ENCODE data around the gene CAB39. TPM values are rescaled to one million over a fixed set of nuclear protein-coding genes. Genes with fewer than 3 reads are reported as not detected.

Gene CAB39
- polyA plus RNA-seq, 3 donors from 2014 or later: 39.2 to 57.9 (median 39.3) TPM

DNA sequence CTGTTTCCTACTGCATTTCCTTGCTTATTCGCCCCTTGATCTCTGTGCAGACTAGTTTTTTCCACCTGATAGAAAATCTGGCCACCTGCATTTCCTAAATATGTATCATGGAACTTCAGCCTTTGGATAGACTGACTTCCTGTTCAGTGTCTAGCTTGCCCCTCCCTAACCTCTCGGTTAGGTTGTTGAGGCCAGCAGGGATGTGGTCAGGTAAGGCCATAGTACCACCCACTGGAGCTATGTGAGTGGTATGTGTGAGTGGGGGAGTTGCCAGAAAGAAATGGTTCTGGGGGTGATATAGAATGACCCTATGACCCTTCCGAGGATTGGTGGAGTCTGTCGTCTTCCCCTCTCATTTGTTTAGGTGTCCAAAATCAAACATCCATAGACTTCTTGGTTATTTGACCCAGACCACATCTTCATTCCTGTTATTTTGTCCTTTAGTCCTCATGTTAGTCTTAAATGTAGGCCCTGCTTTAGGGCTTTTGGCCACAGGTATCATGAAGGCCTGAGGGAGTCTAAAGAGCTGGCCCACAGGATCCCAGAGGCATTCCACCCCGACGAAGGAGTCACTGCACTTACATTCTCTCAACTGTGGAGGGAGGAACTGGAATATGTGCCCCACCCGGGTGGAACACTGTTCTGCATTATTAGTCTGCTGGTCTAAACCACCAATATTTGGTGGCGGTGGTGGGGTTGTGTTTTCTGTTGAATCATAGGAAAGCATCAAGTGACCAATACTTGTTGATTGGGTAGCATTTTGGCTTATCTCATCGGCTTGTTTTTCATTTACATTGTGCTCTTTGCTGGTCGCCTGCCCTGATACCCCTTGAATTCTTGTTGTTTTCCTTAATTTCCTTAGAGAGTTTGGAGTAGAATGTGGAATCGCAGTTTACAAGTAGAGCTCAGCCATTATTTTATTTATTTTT, 21.9 kb downstream of the CAB39 start:
- DNase-seq: no peak
- Mint-ChIP-seq H3K27ac (peak overlapping the region; percentile 6 to 59 (median 40)), H3K9me3 (no peaks in the 10 kb centered on the region), H3K36me3 (no peaks in the 10 kb centered on the region), H3K4me3 (peak overlapping the region in 3 of 5 donors; percentile 25 to 31 (median 29)), H3K4me1 (peaks cover 78 to 94% of the 10 kb centered on the region in 2 donors), H3K27me3 (ENCODE audit: low read depth in 3 of 3) (no peaks in the 10 kb centered on the region)

DNA sequence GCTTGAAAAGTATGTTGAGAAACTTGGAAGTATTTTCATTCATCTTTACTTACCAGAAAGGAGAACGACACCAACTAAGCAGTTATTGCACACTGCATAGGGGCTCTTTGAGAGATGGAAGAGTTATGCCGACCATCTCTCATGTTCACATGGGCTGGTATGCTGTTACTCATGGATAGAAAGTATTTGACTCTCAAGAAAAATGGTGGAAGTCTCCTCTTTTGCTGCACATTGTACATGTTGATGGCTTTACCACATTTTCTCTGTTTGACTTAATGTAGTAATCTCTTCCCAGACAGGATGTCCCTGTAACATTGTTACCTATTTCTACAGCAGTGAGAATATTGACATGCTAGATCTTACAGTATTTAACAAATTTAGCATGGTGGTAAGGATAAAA, 23.2 kb downstream of the CAB39 start:
- H3K27ac Mint-ChIP-seq: peak overlapping the region in 4 of 6 donors; percentile 10 to 73 (median 64)
- peaks cover 81 to 97% of the 10 kb centered on the region in 2 donors for H3K4me1 Mint-ChIP-seq
- no peaks in the 10 kb centered on the region for H3K27me3 Mint-ChIP-seq (ENCODE audit: low read depth in 3 of 3)
- peak overlapping the region in 1 of 5 donors; percentile 44 for H3K4me3 Mint-ChIP-seq
- H3K9me3 Mint-ChIP-seq: no peaks in the 10 kb centered on the region
- no peak for DNase-seq
- peaks cover 0 to 4% (median 4%) of the 10 kb centered on the region in 3 donors for H3K36me3 Mint-ChIP-seq

DNA sequence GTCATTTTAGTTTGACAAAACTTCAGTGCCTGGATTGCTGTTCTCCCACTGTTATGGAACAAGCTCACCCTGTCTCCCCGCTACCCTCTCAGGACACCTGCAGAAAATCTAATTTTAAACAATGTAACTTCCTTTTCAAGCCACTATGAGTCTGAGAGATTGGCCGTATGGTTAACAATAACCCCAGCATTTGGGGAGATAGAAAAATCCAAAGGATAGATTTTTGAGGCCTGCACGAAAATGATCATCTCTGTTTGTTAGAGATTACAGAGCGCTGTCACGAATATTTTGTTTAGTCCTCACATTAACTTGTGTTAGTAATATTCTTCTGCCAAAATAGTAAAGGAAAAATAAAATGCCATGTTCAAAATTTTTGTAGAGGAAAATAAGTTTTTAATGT, 24.7 kb downstream of the CAB39 start:
- Mint-ChIP-seq H3K27ac (peak overlapping the region; percentile 14 to 68 (median 48)), H3K4me1 (peaks cover 69 to 89% of the 10 kb centered on the region in 2 donors), H3K4me3 (no peak overlapping the region), H3K36me3 (peaks cover 0 to 4% (median 4%) of the 10 kb centered on the region in 3 donors), H3K9me3 (no peaks in the 10 kb centered on the region), H3K27me3 (ENCODE audit: low read depth in 3 of 3) (no peaks in the 10 kb centered on the region)
- no peak for DNase-seq

DNA sequence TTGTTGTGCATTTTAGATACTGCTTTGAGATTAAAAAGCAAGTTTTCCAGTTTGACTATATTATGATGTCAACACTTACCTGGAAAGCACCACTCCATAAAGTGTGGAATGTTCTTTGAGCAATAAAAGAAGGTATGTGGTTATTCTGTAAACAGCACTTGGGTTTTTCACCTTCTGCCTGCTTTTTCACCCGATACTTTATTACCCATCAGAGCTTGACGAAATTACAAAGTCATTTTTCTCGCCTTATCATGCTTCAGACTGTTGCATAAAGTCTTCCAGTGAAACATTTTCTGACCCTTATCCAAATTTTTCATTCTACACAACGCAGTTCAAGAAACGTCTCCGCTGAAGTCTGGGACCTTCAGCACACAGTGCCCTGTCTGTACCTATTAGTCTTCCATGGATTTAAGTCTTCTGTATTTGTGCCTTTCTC, 25.2 kb downstream of the CAB39 start:
- Mint-ChIP-seq H3K27ac (peak overlapping the region; percentile 42 to 83 (median 69)), H3K4me1 (peaks cover 69 to 89% of the 10 kb centered on the region in 2 donors), H3K27me3 (ENCODE audit: low read depth in 3 of 3) (no peaks in the 10 kb centered on the region), H3K36me3 (peaks cover 0 to 4% (median 4%) of the 10 kb centered on the region in 3 donors), H3K4me3 (peak overlapping the region; percentile 40 to 63 (median 59)), H3K9me3 (no peaks in the 10 kb centered on the region)
- no peak for DNase-seq

DNA sequence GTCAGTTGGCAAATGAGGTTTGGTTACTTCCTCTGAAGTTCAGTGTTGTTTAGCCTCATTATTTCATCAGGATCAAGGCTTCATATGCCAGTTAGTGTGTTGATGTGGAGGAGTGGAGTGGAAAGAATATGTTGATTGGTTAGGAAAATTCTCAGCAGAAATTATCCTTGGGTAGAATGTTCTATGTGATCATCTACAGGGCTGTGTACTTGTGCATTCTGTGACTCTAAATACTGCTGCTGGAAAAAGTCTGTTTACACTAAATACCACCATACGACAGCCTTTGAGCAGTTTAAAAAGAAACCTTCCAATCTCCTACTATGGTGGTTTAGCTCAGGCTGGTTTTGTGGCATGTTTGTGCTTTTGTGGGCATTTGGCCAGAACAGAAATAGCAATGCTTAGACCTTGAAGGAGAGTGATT, 25.8 kb downstream of the CAB39 start:
- H3K27ac Mint-ChIP-seq: peak overlapping the region; percentile 42 to 83 (median 69)
- no peaks in the 10 kb centered on the region for H3K9me3 Mint-ChIP-seq
- no peaks in the 10 kb centered on the region for H3K27me3 Mint-ChIP-seq (ENCODE audit: low read depth in 3 of 3)
- H3K4me1 Mint-ChIP-seq: peaks cover 68 to 89% of the 10 kb centered on the region in 2 donors
- no peak for DNase-seq
- peaks cover 0 to 4% (median 4%) of the 10 kb centered on the region in 3 donors for H3K36me3 Mint-ChIP-seq
- H3K4me3 Mint-ChIP-seq: peak overlapping the region; percentile 40 to 63 (median 59)

DNA sequence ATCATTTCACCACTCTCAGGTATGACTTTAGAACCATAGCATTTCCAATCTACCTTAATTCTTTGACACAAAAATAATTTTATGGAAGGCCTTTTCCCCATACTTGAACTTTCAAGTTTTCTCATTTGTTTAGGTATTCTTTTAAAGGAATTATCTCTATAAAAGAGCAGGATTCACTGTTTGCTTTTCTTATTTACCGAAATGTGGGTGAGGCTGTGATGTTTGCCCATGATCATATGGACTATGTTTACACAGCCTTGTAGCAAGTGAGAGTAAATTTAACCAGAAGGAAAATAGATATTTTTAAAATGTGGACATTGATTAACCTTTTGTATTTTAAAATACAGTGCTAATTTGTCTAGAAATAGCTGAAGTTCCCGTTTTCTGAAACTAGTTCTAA, 26.3 kb downstream of the CAB39 start:
- peak overlapping the region in 3 of 5 donors; percentile 59 to 63 (median 61) for H3K4me3 Mint-ChIP-seq
- no peaks in the 10 kb centered on the region for H3K9me3 Mint-ChIP-seq
- H3K27me3 Mint-ChIP-seq (ENCODE audit: low read depth in 3 of 3): no peaks in the 10 kb centered on the region
- H3K27ac Mint-ChIP-seq: peak overlapping the region in 5 of 6 donors; percentile 21 to 75 (median 56)
- peaks cover 64 to 88% of the 10 kb centered on the region in 2 donors for H3K4me1 Mint-ChIP-seq
- no peak for DNase-seq
- H3K36me3 Mint-ChIP-seq: peaks cover 0 to 4% (median 4%) of the 10 kb centered on the region in 3 donors

DNA sequence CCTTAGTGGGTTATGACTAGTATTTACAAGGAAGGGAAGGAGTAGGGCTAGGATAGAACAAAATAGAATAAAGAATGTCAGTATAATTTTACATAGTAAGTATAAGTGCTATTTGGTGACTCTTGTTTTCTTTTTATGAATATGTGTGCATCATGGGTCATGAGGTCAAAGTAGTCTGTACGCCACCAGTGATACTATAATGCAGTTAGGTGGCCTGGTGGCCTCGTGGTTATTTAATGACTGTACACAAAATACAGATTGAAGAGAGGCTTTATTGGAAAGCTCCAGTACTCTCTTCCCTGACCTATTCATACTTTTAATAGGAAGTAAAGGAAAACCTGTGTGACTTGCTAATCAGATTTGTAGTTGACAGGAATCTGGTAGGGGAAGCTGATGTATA, 27.3 kb downstream of the CAB39 start:
- DNase-seq: no peak
- peak overlapping the region in 1 of 6 donors; percentile 1 for H3K27ac Mint-ChIP-seq

DNA sequence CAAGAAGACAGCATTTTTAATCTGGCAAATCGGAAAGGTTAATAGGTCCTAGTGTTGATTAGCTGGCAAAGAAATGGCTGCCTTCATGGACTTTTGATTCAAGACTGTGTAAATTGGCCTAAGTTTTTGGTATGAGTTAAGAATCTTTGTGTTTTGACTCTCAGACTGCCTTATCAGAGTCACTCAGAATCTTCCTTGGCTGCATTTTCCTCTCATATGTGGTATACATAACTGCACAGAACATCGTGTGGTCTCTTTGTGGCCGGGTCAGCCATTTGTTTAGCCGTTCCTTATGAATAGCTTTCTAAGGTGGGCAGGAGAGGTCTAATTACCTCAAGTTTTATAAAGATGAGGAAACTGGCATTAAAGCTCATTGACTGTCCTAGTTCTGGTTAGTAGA, 30.1 kb downstream of the CAB39 start:
- H3K27ac Mint-ChIP-seq: peak overlapping the region in 3 of 6 donors; percentile 12 to 31 (median 21)

More for the DNA sequence above, 27.3 kb downstream of the CAB39 start:
- H3K9me3 Mint-ChIP-seq: no peaks in the 10 kb centered on the region
- peaks cover 61 to 85% of the 10 kb centered on the region in 2 donors for H3K4me1 Mint-ChIP-seq
- no peak overlapping the region for H3K4me3 Mint-ChIP-seq
- H3K27me3 Mint-ChIP-seq (ENCODE audit: low read depth in 3 of 3): no peaks in the 10 kb centered on the region
- peaks cover 0 to 4% (median 4%) of the 10 kb centered on the region in 3 donors for H3K36me3 Mint-ChIP-seq

DNA sequence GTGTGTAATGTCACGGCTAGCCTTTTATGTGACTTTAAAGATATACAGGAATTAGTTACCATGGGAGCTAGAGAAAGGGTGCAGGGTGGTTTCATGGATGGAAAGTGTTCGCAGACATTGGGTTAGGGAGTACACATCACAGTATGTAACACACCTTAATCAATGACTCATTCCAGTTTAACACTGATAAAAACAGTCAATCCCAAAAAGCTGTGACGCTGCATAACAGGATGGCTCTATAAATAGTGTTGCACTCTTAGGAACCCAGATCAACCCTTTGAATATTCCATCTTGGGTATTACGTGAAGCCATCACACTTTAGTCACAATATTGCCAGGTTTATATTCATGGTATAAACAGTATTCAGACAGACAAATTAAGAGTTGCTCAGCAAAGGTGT, 33.6 kb downstream of the CAB39 start:
- Mint-ChIP-seq H3K27ac (peak overlapping the region in 1 of 6 donors; percentile 29), H3K4me1 (peaks cover 39 to 72% of the 10 kb centered on the region in 2 donors), H3K4me3 (no peak overlapping the region), H3K36me3 (peaks cover 0 to 6% (median 0%) of the 10 kb centered on the region in 3 donors), H3K27me3 (ENCODE audit: low read depth in 3 of 3) (no peaks in the 10 kb centered on the region), H3K9me3 (no peaks in the 10 kb centered on the region)
- DNase-seq: no peak

More for the DNA sequence above, 30.1 kb downstream of the CAB39 start:
- Mint-ChIP-seq H3K4me1 (peaks cover 43 to 81% of the 10 kb centered on the region in 2 donors), H3K4me3 (no peak overlapping the region), H3K27me3 (ENCODE audit: low read depth in 3 of 3) (no peaks in the 10 kb centered on the region), H3K9me3 (no peaks in the 10 kb centered on the region), H3K36me3 (peaks cover 0 to 10% (median 4%) of the 10 kb centered on the region in 3 donors)
- DNase-seq: no peak

DNA sequence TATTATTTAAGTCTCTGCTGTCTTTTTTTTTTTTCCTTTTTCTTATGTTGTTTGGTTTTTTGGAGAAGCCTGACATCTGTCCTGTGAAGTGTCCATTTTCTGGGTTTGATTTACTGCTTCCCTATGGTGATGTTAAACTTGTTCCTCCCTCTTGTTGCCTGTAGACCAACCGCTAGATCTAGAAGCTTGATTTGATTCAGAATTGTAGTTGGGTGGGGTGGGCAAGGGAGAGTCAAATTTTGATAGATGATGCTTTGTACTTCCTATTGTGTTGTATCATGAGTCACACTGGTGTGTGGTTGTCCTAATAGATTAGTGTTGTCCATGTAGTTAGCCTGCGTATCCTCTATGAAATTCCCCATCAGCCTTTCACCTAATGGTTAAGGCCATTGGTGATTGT, 35.4 kb downstream of the CAB39 start:
- H3K4me1 Mint-ChIP-seq: peaks cover 49 to 81% of the 10 kb centered on the region in 2 donors
- H3K27me3 Mint-ChIP-seq (ENCODE audit: low read depth in 3 of 3): peaks cover 0 to 4% (median 0%) of the 10 kb centered on the region in 3 donors
- no peak overlapping the region for H3K27ac Mint-ChIP-seq
- H3K4me3 Mint-ChIP-seq: no peak overlapping the region
- no peak for DNase-seq
- no peaks in the 10 kb centered on the region for H3K9me3 Mint-ChIP-seq
- H3K36me3 Mint-ChIP-seq: peaks cover 0 to 9% (median 0%) of the 10 kb centered on the region in 3 donors

DNA sequence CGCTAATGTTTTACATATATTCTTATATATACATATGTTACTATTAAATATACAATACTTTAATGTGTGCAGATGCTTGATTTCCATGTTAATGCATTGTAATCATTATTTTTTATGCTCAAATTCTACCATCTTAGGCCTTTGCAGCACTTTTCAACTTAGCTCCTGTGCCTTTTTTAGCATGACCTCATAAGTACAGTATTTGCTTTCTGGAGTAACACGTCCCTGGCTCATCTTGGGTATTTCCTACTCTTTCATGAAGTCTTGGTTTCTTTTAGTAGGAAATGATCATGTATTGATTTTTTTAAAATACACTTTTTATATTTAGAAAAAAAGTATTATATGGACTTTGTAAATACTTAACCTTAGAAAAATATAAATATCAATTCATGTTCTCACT, 36.5 kb downstream of the CAB39 start:
- Mint-ChIP-seq H3K27ac (no peak overlapping the region), H3K4me3 (no peak overlapping the region), H3K4me1 (peaks cover 48 to 75% of the 10 kb centered on the region in 2 donors), H3K9me3 (no peaks in the 10 kb centered on the region), H3K36me3 (peaks cover 0 to 9% (median 0%) of the 10 kb centered on the region in 3 donors), H3K27me3 (ENCODE audit: low read depth in 3 of 3) (peaks cover 0 to 4% (median 0%) of the 10 kb centered on the region in 3 donors)
- no peak for DNase-seq

DNA sequence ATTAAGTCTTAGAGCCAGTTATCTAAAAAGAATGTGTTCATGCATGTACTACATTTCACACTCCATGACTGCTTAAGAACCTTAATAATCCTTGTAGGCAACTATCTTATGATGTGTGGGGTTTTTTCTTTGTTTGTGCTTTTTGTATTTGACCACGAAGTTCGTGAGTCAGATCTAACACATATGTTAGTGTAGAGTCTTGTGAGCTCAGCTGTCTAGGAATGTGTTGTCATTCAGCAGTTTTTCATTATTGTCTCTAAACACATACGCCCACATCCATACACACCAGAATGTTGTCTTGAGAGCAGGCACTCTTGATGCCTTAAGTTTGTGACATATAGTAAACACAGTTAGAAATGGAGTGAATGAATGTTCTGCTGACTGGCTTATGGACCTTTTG, 38.4 kb downstream of the CAB39 start:
- Mint-ChIP-seq H3K27me3 (ENCODE audit: low read depth in 3 of 3) (peaks cover 0 to 4% (median 0%) of the 10 kb centered on the region in 3 donors), H3K4me1 (peaks cover 58 to 78% of the 10 kb centered on the region in 2 donors), H3K36me3 (peaks cover 0 to 9% (median 0%) of the 10 kb centered on the region in 3 donors), H3K27ac (peak overlapping the region in 3 of 6 donors; percentile 7 to 53 (median 35)), H3K9me3 (no peaks in the 10 kb centered on the region), H3K4me3 (no peak overlapping the region)
- no peak for DNase-seq

DNA sequence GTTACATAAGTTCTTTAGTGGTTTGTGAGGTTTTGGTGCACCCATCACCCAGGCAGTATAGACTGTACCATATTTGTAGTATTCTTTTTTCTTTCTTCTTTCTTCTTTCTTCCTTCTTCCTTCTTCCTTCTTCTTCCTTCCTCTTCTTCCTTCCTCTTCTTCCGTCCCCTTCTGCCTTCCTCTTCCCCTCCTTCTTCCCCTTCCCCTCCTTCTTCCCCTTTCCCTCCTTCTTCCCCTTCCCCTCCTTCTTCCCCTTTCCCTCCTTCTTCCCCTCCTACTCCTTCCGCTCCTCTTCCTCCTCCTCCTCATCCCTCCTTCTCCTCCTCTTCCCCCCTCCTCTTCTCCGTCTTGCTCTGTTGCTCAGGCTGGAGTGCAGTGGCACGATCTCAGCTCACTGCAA, 41.6 kb downstream of the CAB39 start:
- Mint-ChIP-seq H3K27ac (no peak overlapping the region), H3K27me3 (ENCODE audit: low read depth in 3 of 3) (peaks cover 0 to 7% (median 3%) of the 10 kb centered on the region in 3 donors), H3K4me3 (no peak overlapping the region), H3K4me1 (peaks cover 80 to 85% of the 10 kb centered on the region in 2 donors), H3K36me3 (peaks cover 0 to 3% (median 0%) of the 10 kb centered on the region in 3 donors), H3K9me3 (no peaks in the 10 kb centered on the region)
- no peak for DNase-seq

DNA sequence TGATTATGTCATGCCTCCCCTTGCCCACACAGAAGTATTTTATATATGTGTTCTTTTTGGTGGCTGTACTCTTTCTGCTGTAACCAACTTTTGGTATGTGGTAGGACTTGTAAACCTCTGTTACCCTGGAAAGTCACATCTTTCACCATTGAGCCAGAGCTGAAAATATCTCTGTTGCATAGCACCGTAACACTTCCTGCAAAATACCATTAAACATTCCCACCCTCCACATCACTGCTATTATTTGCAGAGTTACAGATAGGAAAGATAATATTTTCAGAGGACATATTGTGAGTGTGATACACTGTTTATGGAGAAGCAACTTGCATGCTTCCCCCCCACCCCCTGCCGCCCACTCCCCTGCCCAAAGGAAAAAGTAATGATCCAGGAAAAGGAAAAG, 44.8 kb downstream of the CAB39 start:
- no peaks in the 10 kb centered on the region for H3K9me3 Mint-ChIP-seq
- peaks cover 71 to 72% of the 10 kb centered on the region in 2 donors for H3K4me1 Mint-ChIP-seq
- DNase-seq: peak; percentile 52 to 66 (median 63)
- peak overlapping the region; percentile 58 to 87 (median 76) for H3K4me3 Mint-ChIP-seq
- H3K36me3 Mint-ChIP-seq: peaks cover 6 to 9% (median 9%) of the 10 kb centered on the region in 3 donors
- H3K27me3 Mint-ChIP-seq (ENCODE audit: low read depth in 3 of 3): peaks cover 0 to 5% (median 3%) of the 10 kb centered on the region in 3 donors
- H3K27ac Mint-ChIP-seq: peak overlapping the region; percentile 36 to 84 (median 60)
